Measurements from ENCODE around the gene ARFGAP3. TPM values are rescaled to one million over a fixed set of nuclear protein-coding genes. Genes with fewer than 3 reads are reported as not detected.

ARFGAP3 gene
- polyA plus RNA-seq, 1 of the 3 experiments (the other 2 are of a cell fraction), result 12.6 TPM

DNA sequence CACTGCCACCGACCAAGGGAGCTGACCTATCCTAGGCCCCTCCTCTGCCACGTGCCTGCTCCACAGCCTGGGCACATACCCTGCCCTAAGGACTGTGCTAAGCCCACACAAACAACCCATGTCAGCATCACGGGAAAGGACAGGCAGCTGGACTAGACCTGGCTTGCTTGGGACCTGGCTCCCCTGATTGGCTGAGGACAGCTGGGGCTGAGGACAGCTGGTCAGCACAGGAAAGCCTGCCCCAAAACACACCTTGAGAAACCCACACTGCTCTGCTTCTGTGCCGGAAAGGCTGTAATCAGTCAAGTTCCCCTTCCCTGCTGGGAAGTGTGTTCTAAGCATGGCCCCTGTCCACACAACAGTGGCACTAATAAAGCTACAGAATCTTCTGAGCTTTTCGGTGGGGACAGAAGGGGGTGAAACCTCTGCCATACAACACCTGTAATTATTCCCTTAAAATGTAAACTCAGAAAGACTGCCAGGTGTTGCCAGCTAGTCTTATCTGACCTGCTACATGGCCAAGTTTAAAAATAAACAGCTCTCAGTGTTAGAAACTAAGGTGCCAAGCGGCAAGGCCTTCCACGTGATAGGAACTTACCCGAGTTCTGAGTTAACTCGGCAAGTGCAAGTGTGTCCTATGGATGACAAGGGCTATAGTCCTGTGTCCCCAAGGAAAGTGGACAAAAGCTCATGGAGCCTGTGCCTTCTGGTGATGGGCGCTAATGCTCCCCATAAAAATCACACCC is 35.7 kb upstream of the ARFGAP3 start:
- Histone ChIP-seq H3K9ac (no peak overlapping the region), H3F3A (replicated peaks; ENCODE audit: insufficient read depth) (no peaks in the 10 kb centered on the region), H3K4me3 (ENCODE audit: low read depth in 2 of 2, low read length in 1 of 2) (no peak overlapping the region), H3K27me3 (ENCODE audit: insufficient read depth) (no peaks in the 10 kb centered on the region), H3K4me1 (ENCODE audit: control insufficient read depth in 1 of 2, insufficient read depth in 2 of 2, low read depth in 1 of 2, low read length in 1 of 2) (no peaks in the 10 kb centered on the region), H3K4me2 (no peak overlapping the region), H3K9me2 (no peaks in the 10 kb centered on the region), H3K36me3 (replicated peaks in 1 of 2; ENCODE audit: control insufficient read depth in 1 of 2, insufficient read depth in 2 of 2, low read length in 1 of 2) (peaks cover 0 to 2% of the 10 kb centered on the region in 2 experiments), H4K20me1 (ENCODE audit: insufficient read depth) (no peaks in the 10 kb centered on the region), H3K79me2 (ENCODE audit: insufficient read depth) (peaks cover 4% of the 10 kb centered on the region; the same call in 1 of the 2 replicates), H3K9me3 (no peaks in the 10 kb centered on the region), H2AFZ (ENCODE audit: low read depth) (no peak overlapping the region), H3K27ac (ENCODE audit: low read depth in 2 of 2, low read length in 1 of 2) (no peak overlapping the region)
- no peak for DNase-seq
- no peak for TF ChIP-seq NFIC (IDR thresholded peaks at IDR 0.05; ENCODE audit: borderline replicate concordance)
- TF ChIP-seq EZH2phosphoT487 (IDR thresholded peaks at IDR 0.05; ENCODE audit: borderline replicate concordance, low read depth), result no peak
- TF ChIP-seq, protein P1, sequence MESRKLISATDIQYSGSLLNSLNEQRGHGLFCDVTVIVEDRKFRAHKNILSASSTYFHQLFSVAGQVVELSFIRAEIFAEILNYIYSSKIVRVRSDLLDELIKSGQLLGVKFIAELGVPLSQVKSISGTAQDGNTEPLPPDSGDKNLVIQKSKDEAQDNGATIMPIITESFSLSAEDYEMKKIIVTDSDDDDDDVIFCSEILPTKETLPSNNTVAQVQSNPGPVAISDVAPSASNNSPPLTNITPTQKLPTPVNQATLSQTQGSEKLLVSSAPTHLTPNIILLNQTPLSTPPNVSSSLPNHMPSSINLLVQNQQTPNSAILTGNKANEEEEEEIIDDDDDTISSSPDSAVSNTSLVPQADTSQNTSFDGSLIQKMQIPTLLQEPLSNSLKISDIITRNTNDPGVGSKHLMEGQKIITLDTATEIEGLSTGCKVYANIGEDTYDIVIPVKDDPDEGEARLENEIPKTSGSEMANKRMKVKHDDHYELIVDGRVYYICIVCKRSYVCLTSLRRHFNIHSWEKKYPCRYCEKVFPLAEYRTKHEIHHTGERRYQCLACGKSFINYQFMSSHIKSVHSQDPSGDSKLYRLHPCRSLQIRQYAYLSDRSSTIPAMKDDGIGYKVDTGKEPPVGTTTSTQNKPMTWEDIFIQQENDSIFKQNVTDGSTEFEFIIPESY (IDR thresholded peaks at IDR 0.05; ENCODE audit: borderline replicate concordance, low read depth), result no peak
- TF ChIP-seq GATA2 (CRISPR knock-in tag; IDR thresholded peaks at IDR 0.05), result no peak
- no peak for TF ChIP-seq FOXM1 (IDR thresholded peaks at IDR 0.05; ENCODE audit: low read depth)
- TF ChIP-seq, protein P2, sequence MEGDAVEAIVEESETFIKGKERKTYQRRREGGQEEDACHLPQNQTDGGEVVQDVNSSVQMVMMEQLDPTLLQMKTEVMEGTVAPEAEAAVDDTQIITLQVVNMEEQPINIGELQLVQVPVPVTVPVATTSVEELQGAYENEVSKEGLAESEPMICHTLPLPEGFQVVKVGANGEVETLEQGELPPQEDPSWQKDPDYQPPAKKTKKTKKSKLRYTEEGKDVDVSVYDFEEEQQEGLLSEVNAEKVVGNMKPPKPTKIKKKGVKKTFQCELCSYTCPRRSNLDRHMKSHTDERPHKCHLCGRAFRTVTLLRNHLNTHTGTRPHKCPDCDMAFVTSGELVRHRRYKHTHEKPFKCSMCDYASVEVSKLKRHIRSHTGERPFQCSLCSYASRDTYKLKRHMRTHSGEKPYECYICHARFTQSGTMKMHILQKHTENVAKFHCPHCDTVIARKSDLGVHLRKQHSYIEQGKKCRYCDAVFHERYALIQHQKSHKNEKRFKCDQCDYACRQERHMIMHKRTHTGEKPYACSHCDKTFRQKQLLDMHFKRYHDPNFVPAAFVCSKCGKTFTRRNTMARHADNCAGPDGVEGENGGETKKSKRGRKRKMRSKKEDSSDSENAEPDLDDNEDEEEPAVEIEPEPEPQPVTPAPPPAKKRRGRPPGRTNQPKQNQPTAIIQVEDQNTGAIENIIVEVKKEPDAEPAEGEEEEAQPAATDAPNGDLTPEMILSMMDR (IDR thresholded peaks at IDR 0.05), result no peak
- no peak for TF ChIP-seq GABPA (IDR thresholded peaks at IDR 0.05; ENCODE audit: low read depth)
- no peak for TF ChIP-seq EP300 (IDR thresholded peaks at IDR 0.05; ENCODE audit: borderline replicate concordance in 1 of 2, low read depth in 1 of 2, low read length in 1 of 2)
- TF ChIP-seq, protein P3, sequence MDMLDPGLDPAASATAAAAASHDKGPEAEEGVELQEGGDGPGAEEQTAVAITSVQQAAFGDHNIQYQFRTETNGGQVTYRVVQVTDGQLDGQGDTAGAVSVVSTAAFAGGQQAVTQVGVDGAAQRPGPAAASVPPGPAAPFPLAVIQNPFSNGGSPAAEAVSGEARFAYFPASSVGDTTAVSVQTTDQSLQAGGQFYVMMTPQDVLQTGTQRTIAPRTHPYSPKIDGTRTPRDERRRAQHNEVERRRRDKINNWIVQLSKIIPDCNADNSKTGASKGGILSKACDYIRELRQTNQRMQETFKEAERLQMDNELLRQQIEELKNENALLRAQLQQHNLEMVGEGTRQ (IDR thresholded peaks at IDR 0.05; ENCODE audit: borderline replicate concordance, low read depth, low read length), result no peak
- no peak for TF ChIP-seq RXRA (IDR thresholded peaks at IDR 0.05; ENCODE audit: borderline replicate concordance, low read depth)
- TF ChIP-seq RCOR1 (IDR thresholded peaks at IDR 0.05; ENCODE audit: low read length), result no peak
- TF ChIP-seq, protein P4, sequence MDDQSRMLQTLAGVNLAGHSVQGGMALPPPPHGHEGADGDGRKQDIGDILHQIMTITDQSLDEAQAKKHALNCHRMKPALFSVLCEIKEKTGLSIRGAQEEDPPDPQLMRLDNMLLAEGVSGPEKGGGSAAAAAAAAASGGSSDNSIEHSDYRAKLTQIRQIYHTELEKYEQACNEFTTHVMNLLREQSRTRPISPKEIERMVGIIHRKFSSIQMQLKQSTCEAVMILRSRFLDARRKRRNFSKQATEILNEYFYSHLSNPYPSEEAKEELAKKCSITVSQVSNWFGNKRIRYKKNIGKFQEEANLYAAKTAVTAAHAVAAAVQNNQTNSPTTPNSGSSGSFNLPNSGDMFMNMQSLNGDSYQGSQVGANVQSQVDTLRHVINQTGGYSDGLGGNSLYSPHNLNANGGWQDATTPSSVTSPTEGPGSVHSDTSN (IDR thresholded peaks at IDR 0.05), result no peak
- no peak for TF ChIP-seq CHD2 (IDR thresholded peaks at IDR 0.05; ENCODE audit: low read length, partially characterized antibody)
- no peak for TF ChIP-seq TEAD4 (IDR thresholded peaks at IDR 0.05; ENCODE audit: borderline replicate concordance, insufficient read depth)
- TF ChIP-seq TAF1 (IDR thresholded peaks at IDR 0.05; ENCODE audit: borderline replicate concordance, low read depth, low read length), result no peak
- ChIA-PET CTCF (no interaction called here), POLR2A (no interaction called here)
- 100% methylated on average over 1 of the region's 10 CpGs for WGBS (ENCODE audit: low lambda C conversion rate)

Measured in SK-N-SH (cell line).